Activated T-cell treated with anti-CD3 and anti-CD28 coated beads, Interleukin-2, amount 50 U/mL, for 4 hours (primary cell): ENCODE data around the gene CBY1. TPM values are rescaled to one million over a fixed set of nuclear protein-coding genes. Genes with fewer than 3 reads are reported as not detected.
A peak's percentile ranks its signal among the peaks of the same experiment; 100 is the strongest.
"Not testable (repeated sequence)": the region's sequence is repeated elsewhere in the genome, so short reads cannot be mapped to it uniquely, and the experiment has no call there.

Experiments used
- ATAC-seq, 2 donors: fragments of 200-7000 bp; cut with Tn5 transposase; one replicate each; pipeline ENCODE4 v1.10.0; 2021
- DNase-seq: peaks from one replicate; pipeline ENCODE4 v3.0.0-alpha.2; 2020
- H3K27me3 Mint-ChIP-seq: one replicate; pipeline ENCODE4 v1.8.0; 2021; ENCODE audit warnings: low read depth, mixed read lengths
- H3K36me3 Mint-ChIP-seq: one replicate; pipeline ENCODE4 v1.8.0; 2022; ENCODE audit warnings: mixed read lengths; ENCODE audit not compliant: insufficient read depth
- H3K4me1 Mint-ChIP-seq: one replicate; pipeline ENCODE4 v1.8.0; 2021; ENCODE audit warnings: low read depth, mixed read lengths
- H3K4me3 Mint-ChIP-seq: one replicate; pipeline ENCODE4 v1.8.0; 2021; ENCODE audit warnings: mild to moderate bottlenecking, moderate library complexity, mixed read lengths
- H3K9me3 Mint-ChIP-seq: one replicate; pipeline ENCODE4 v1.8.0; 2021; ENCODE audit warnings: mixed read lengths
- total RNA-seq, 3 donors: library from RNA; stranded (reverse); gene quantifications; one replicate each; pipeline ENCODE4 v1.2.1, GENCODE V29; 2021

The CBY1 gene
- total RNA-seq, 3 donors from 2014 or later: 4.7 to 6.7 (median 4.9) TPM

GRCh38 chr22:38631724-38632123, 24.7 kb upstream of the CBY1 start:
- ATAC-seq: peak in 1 of 2 donors; percentile 32
- DNase-seq: no peak
- no peaks in the 10 kb centered on the region for H3K9me3 Mint-ChIP-seq
- H3K27me3 Mint-ChIP-seq: no peaks in the 10 kb centered on the region
- peaks cover 12% of the 10 kb centered on the region for H3K4me1 Mint-ChIP-seq
- no peak overlapping the region for H3K4me3 Mint-ChIP-seq
- no peaks in the 10 kb centered on the region for H3K36me3 Mint-ChIP-seq

DNA sequence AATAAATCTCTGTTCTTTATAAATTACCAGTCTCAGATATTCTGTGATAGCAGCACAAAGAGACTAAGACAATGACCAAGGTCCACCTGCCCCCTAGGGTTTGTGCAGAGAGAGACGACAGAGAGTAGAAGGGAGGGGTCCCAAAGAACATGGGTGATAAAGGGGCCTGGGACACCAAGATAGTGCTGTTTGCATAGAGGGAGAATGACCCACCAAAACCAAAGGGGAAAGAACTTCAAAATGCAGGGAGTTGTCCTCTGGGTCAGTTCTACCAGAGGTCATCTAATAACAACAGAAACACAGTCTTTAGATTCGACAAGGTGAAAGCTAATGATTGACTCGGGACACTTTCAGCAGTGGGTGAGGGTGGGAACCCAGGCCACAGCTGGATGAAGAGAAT, 23.9 kb upstream of the CBY1 start:
- no peaks in the 10 kb centered on the region for H3K9me3 Mint-ChIP-seq
- DNase-seq (no peak), ATAC-seq (no peak)
- H3K36me3 Mint-ChIP-seq: no peaks in the 10 kb centered on the region
- no peaks in the 10 kb centered on the region for H3K27me3 Mint-ChIP-seq
- no peak overlapping the region for H3K4me3 Mint-ChIP-seq
- peaks cover 12% of the 10 kb centered on the region for H3K4me1 Mint-ChIP-seq

DNA sequence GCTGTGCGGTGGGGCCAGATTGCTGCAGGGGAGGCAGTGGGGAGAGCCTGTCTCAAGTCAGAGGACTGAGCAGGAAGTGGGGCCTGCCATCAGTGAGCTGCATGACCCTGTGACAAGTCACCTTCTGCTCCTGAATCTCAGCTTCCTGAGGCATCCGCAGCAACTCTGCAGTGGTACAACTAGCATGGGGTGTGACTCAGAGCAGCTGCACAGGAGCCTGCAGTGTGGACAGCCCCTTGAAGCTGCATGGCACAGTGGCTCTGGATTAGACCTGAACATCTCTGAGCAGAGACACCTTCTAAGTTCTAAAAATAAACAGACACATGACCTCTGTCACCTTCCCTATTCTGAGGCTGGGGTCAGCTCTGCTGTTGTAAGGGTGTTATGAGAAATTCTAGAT, 18.2 kb upstream of the CBY1 start:
- Mint-ChIP-seq H3K36me3 (peaks cover 2% of the 10 kb centered on the region), H3K9me3 (no peaks in the 10 kb centered on the region), H3K4me1 (no peaks in the 10 kb centered on the region), H3K27me3 (peaks cover 4% of the 10 kb centered on the region), H3K4me3 (no peak overlapping the region)
- no peak for DNase-seq
- ATAC-seq: no peak

DNA sequence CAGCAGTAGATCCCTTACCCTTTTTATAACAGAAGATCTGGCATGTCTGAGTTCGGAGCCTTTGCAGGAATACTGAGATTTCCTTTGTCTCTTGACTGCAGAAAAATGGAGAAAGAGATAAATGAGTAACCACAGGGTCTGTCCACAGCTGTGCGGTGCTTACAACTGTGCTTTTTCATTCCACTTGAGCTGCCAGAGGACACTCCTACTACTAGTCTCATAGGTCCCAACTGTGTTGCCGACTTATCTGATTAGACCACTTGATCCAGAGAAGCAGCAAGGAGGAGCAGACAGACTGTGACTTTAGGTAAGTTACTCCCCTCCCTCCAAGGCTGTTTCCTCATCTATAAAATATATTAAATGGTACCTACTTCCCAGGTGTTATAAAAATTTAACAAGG, 17.7 kb upstream of the CBY1 start:
- Mint-ChIP-seq H3K36me3 (peaks cover 2% of the 10 kb centered on the region), H3K9me3 (no peaks in the 10 kb centered on the region)
- ATAC-seq: no peak

GRCh38 chr22:38641476-38642040, 14.9 kb upstream of the CBY1 start:
- ATAC-seq: no peak
- peaks cover 4% of the 10 kb centered on the region for H3K27me3 Mint-ChIP-seq
- no peaks in the 10 kb centered on the region for H3K4me1 Mint-ChIP-seq
- no peak for DNase-seq
- H3K9me3 Mint-ChIP-seq: no peaks in the 10 kb centered on the region
- H3K4me3 Mint-ChIP-seq: no peak overlapping the region
- H3K36me3 Mint-ChIP-seq: peaks cover 2% of the 10 kb centered on the region

More for the DNA sequence above, 17.7 kb upstream of the CBY1 start:
- no peak overlapping the region for H3K4me3 Mint-ChIP-seq
- peaks cover 4% of the 10 kb centered on the region for H3K27me3 Mint-ChIP-seq
- H3K4me1 Mint-ChIP-seq: no peaks in the 10 kb centered on the region
- DNase-seq: no peak

DNA sequence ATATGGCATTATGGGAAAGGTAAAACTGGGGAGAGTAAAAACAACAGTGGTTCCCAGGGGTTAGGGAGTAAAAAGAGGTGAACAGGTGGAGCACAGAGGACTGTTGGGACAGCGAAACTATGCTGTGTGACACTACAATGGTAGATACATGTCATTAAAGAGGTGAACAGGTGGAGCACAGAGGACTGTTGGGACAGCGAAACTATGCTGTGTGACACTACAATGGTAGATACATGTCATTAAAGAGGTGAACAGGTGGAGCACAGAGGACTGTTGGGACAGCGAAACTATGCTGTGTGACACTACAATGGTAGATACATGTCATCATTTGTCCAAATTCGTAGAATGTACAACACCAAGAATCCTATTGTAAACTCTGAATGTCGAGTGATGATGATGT, 12.2 kb upstream of the CBY1 start:
- H3K27me3 Mint-ChIP-seq, H3K4me3 Mint-ChIP-seq, DNase-seq, H3K36me3 Mint-ChIP-seq, H3K9me3 Mint-ChIP-seq, H3K4me1 Mint-ChIP-seq: not testable (repeated sequence)
- ATAC-seq: peak in 1 of 2 donors; percentile 57

DNA sequence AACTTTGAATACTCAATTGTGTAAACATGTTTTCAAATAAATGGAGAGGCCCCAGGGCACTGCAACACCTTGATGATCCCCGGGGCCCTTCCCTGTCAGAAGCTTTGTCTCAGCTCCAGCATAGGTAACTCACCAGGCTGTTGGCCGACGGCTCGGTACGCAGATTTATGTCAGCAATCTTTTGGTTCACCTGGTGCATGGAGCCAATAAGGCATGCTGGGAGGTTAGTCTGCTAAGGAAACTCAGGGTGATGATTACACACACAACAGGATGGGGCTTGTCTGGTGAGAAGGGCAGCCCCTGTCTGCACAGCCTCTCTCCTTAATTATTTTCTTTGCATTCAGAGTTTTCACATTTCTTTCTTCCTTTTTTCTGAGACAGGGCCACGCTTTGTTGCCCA, 11.0 kb upstream of the CBY1 start:
- Mint-ChIP-seq H3K27me3 (peaks cover 7% of the 10 kb centered on the region), H3K4me1 (no peaks in the 10 kb centered on the region), H3K9me3 (no peaks in the 10 kb centered on the region), H3K4me3 (no peak overlapping the region), H3K36me3 (peaks cover 2% of the 10 kb centered on the region)
- DNase-seq: no peak
- no peak for ATAC-seq

DNA sequence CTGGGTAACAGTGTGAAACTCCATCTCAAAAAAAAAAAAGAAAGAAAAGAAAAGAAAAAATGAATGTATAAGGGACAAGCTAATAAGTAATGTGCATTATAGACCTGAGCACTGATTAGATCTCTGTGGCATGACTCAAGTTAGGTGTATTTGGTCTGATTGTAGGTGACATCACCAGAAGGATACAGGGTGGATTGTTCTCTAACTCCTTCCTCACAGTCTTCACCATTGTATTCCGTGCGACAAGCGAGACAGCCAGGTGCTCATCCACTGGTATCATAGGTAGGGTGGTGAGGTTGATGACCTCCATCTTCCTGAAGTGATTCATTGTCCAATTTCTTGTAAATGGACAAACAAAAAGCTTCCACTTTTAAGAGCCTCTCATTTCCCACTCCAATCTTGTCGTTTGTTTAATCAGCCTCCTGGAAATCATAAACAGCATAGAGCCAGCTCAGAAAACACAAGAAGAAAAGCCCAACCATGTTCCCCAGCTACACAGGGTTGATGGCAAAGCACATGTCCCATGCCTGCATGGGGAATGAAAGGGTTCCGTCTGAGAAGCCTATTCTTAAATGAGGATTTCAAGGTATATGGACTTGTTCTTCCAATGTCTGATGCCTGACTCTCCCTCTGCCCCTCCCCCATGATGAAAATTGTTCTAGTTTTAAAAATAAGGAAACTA, 6.5 kb upstream of the CBY1 start:
- H3K27me3 Mint-ChIP-seq: peaks cover 2% of the 10 kb centered on the region
- peaks cover 2% of the 10 kb centered on the region for H3K4me1 Mint-ChIP-seq
- no peaks in the 10 kb centered on the region for H3K36me3 Mint-ChIP-seq
- DNase-seq (no peak), ATAC-seq (no peak)
- H3K4me3 Mint-ChIP-seq: no peak overlapping the region
- no peaks in the 10 kb centered on the region for H3K9me3 Mint-ChIP-seq

DNA sequence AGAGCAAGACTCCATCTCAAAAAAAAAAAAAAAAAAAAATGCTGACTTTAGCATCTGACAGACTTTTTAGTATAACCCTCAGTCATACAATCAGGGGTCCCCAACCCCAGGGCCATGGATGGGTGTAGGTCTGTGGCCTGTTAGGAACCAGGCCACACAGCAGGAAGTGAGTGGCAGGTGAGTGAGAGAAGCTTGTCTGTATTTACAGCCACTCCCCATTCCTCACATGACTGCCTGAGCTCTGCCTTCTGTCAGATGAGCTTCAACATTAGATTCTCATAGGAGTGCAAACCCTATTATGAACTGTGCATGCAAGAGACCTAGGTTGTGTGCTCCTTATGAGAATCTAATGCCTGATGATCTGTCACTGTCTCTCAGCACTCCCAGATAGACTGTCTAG, 3.6 kb upstream of the CBY1 start:
- Mint-ChIP-seq H3K4me3 (no peak overlapping the region), H3K4me1 (peaks cover 12% of the 10 kb centered on the region), H3K27me3 (no peaks in the 10 kb centered on the region), H3K36me3 (no peaks in the 10 kb centered on the region), H3K9me3 (no peaks in the 10 kb centered on the region)
- no peak for ATAC-seq
- DNase-seq: no peak

GRCh38 chr22:38653741-38654140, 2.7 kb upstream of the CBY1 start:
- Mint-ChIP-seq H3K4me3 (no peak overlapping the region), H3K9me3 (no peaks in the 10 kb centered on the region), H3K4me1 (peaks cover 14% of the 10 kb centered on the region), H3K27me3 (no peaks in the 10 kb centered on the region), H3K36me3 (no peaks in the 10 kb centered on the region)
- no peak for ATAC-seq
- no peak for DNase-seq

GRCh38 chr22:38655519-38656255, 751 bp upstream of the CBY1 start:
- ATAC-seq: peak in 1 of 2 donors; percentile 2
- no peaks in the 10 kb centered on the region for H3K36me3 Mint-ChIP-seq
- H3K9me3 Mint-ChIP-seq: no peaks in the 10 kb centered on the region
- peak overlapping the region; percentile 92 for H3K4me3 Mint-ChIP-seq
- no peak for DNase-seq
- H3K4me1 Mint-ChIP-seq: peaks cover 14% of the 10 kb centered on the region
- no peaks in the 10 kb centered on the region for H3K27me3 Mint-ChIP-seq

DNA sequence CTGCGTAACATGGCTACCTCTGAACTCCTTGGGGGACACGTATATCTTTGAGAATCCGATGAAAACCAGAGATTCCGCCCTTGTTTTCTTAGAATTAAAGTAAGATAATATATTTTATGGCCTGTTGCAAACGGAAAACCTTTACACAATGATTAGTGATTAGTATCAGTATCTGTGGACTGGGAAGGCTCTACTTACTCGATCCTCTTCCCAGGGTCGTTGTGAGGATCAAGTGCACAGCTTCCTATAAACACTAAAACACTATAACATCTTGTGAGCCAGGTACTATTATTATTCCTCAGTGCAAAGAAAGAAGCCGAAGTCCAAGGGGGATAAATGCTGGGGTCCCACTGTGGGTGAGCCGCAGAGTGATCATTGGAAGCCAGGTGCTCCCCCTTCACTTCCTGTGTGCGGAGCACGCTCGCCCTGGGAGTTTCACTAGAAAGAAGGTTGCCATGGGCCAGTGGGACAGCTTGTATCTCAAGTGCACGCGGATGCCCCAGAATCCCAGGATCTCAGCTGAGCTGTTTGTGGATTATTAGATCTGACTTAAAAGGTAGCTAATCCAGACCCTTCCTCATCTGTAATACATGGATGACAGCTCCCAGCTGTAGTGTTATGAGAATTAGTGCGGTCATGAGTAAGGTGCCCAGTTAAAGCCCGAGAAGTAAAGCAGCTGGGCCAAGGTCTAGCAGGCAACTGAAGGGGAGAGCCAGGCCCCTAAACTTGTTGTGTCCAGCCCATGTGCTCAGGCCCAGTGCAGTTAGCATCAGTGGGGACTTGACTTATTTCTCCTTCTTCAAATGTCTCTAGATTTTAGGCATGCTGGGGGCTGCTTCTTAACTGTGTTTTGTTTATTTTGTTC, 839 bp downstream of the CBY1 start:
- Mint-ChIP-seq H3K4me1 (peaks cover 14% of the 10 kb centered on the region), H3K36me3 (no peaks in the 10 kb centered on the region)
- peak; percentile 26 to 38 for ATAC-seq

GRCh38 chr22:38674888-38675287, 18.4 kb downstream of the CBY1 start:
- no peaks in the 10 kb centered on the region for H3K9me3 Mint-ChIP-seq
- peaks cover 19% of the 10 kb centered on the region for H3K36me3 Mint-ChIP-seq
- ATAC-seq (no peak), DNase-seq (no peak)
- H3K4me1 Mint-ChIP-seq: no peaks in the 10 kb centered on the region
- no peak overlapping the region for H3K4me3 Mint-ChIP-seq
- no peaks in the 10 kb centered on the region for H3K27me3 Mint-ChIP-seq

More for the DNA sequence above, 839 bp downstream of the CBY1 start:
- H3K4me3 Mint-ChIP-seq: peak overlapping the region; percentile 92
- H3K27me3 Mint-ChIP-seq: no peaks in the 10 kb centered on the region
- no peaks in the 10 kb centered on the region for H3K9me3 Mint-ChIP-seq
- DNase-seq: peak; percentile 6

GRCh38 chr22:38675833-38676232, 19.4 kb downstream of the CBY1 start:
- H3K27me3 Mint-ChIP-seq: no peaks in the 10 kb centered on the region
- no peak overlapping the region for H3K4me3 Mint-ChIP-seq
- H3K9me3 Mint-ChIP-seq: no peaks in the 10 kb centered on the region
- DNase-seq: no peak
- no peaks in the 10 kb centered on the region for H3K4me1 Mint-ChIP-seq
- peaks cover 16% of the 10 kb centered on the region for H3K36me3 Mint-ChIP-seq
- no peak for ATAC-seq
